ENCODE measurements around the gene POPDC3.
"Not testable (repeated sequence)": the region's sequence is repeated elsewhere in the genome, so short reads cannot be mapped to it uniquely, and the experiment has no call there.

The POPDC3 gene

DNA sequence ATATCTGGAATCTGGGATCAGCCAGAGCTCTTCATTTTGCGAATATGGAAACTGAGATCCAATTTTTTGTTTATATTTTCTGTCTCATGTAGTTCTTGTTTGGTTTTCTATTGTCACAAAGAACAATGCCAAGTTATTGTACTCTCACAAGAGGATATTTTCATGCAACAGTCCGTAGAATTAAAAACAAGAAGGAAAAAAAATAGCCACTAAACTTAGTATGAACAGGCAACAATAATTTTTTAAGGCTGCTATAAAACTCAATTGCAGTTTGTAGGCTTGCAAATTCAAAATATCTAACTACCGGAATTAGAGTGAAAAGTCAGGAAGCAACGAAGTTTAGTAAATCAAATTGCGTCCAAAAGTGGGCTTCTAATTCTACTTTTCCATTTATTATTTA lies 1.2 kb downstream of the POPDC3 start:
- no peak for DNase-seq (ENCODE audit: low read depth)
- TF ChIP-seq, protein P1, sequence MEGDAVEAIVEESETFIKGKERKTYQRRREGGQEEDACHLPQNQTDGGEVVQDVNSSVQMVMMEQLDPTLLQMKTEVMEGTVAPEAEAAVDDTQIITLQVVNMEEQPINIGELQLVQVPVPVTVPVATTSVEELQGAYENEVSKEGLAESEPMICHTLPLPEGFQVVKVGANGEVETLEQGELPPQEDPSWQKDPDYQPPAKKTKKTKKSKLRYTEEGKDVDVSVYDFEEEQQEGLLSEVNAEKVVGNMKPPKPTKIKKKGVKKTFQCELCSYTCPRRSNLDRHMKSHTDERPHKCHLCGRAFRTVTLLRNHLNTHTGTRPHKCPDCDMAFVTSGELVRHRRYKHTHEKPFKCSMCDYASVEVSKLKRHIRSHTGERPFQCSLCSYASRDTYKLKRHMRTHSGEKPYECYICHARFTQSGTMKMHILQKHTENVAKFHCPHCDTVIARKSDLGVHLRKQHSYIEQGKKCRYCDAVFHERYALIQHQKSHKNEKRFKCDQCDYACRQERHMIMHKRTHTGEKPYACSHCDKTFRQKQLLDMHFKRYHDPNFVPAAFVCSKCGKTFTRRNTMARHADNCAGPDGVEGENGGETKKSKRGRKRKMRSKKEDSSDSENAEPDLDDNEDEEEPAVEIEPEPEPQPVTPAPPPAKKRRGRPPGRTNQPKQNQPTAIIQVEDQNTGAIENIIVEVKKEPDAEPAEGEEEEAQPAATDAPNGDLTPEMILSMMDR (conservative IDR thresholded peaks at IDR 0.05; ENCODE audit: control insufficient read depth, insufficient read depth, low read depth, low read length), result no peak
- H3K4me3 ChIP-seq (ENCODE audit: control insufficient read depth, low read depth, low read length), result peak overlapping the region; percentile 61

DNA sequence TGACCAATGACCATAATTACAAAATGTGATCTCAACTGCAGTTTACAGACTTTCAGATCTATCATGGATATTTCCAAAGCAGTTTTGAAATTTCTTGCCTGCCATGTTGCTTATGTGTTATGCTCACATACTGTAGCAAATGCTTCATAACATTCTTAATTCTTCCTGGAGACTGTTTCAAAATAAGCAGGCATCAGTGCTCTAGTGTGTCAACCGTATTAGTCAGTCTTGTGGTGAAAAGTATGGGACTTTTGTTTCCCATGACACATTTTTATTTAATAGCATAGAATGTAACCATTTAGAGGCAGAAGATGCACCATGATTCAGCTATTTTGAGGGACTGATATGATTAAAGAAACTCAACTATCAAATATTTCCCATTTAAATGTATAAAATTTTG lies 1.7 kb downstream of the POPDC3 start:
- no peak overlapping the region for H3K4me3 ChIP-seq (ENCODE audit: control insufficient read depth, low read depth, low read length)
- peak; percentile 96 for DNase-seq (ENCODE audit: low read depth)
- TF ChIP-seq, protein P1 (conservative IDR thresholded peaks at IDR 0.05; ENCODE audit: control insufficient read depth, insufficient read depth, low read depth, low read length), result no peak

DNA sequence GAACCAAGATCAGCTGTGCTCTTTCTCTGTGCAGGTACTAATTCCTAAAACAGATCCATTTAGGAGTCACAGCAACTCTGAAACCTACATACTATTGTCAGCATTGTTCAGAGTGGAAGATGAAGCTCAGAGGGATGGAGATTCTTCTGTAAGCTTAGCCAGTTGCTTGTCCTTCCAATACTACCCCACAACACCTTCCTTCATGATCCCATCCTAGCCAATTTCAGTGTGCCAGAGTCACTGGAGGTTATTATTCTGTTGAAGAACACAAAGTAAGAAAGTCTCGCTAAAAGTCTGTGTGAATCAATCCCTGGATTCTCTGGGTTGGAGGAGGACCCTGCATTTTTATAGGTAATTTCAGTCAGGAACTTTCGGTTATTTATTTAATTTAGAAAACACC lies 2.3 kb downstream of the POPDC3 start:
- no peak overlapping the region for H3K4me3 ChIP-seq (ENCODE audit: control insufficient read depth, low read depth, low read length)
- TF ChIP-seq, protein P1 (conservative IDR thresholded peaks at IDR 0.05; ENCODE audit: control insufficient read depth, insufficient read depth, low read depth, low read length), result no peak
- DNase-seq (ENCODE audit: low read depth), result no peak

DNA sequence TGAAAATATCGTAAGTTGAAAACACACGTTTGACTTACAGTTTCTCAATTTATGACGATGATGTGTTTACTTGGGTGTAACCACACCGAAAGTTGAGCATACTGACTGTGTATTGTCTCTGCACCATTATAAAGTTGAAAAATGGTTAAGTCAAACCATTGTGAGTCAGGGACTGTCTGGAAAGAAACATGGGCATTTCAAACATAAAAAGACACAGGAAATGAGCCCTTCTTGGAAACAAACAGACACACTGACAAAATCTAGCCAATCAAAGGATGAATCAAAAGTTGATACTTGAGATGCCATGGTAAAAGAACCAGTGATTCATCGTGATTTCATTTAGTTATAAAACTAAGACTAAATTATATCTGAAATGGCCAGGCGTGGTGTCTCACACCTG lies 5.3 kb downstream of the POPDC3 start:
- TF ChIP-seq, protein P1 (conservative IDR thresholded peaks at IDR 0.05; ENCODE audit: control insufficient read depth, insufficient read depth, low read depth, low read length), result no peak
- H3K4me3 ChIP-seq (ENCODE audit: control insufficient read depth, low read depth, low read length), result no peak overlapping the region
- peak; percentile 96 for DNase-seq (ENCODE audit: low read depth)

DNA sequence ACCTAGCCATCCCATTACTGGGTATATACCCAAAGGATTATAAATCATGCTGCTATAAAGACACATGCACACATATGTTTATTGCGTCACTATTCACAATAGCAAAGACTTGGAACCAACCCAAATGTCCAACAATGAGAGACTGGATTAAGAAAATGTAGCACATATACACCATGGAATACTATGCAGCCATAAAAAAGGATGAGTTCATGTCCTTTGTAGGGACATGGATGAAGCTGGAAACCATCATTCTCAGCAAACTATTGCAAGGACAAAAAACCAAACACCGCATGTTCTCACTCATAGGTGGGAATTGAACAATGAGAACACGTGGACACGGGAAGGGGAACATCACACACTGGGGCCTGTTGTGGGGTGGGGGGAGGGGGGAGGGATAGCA lies 7.3 kb downstream of the POPDC3 start:
- H3K4me3 ChIP-seq (ENCODE audit: control insufficient read depth, low read depth, low read length); DNase-seq (ENCODE audit: low read depth): not testable (repeated sequence)

DNA sequence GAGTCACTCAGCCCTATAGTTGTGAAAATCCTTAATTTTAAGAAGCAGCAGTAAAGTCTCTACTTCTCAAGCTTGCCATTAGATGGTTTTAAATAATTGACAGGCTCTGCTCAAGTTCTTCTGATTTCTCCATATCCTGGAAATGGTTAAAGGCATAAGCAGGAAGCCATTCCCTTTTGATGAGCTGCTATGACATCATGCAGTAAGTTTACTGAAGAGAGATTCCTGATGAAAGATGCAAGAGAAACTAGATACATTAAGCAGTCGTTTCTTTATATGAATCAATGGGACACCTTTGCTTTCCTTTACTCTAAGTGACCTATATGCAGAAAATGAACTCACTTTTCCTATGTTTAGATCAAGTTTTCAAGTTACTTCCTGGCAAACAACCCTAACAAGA lies 9.8 kb downstream of the POPDC3 start:
- TF ChIP-seq, protein P1 (conservative IDR thresholded peaks at IDR 0.05; ENCODE audit: control insufficient read depth, insufficient read depth, low read depth, low read length), result no peak
- peak; percentile 59 for DNase-seq (ENCODE audit: low read depth)
- H3K4me3 ChIP-seq (ENCODE audit: control insufficient read depth, low read depth, low read length), result no peak overlapping the region

DNA sequence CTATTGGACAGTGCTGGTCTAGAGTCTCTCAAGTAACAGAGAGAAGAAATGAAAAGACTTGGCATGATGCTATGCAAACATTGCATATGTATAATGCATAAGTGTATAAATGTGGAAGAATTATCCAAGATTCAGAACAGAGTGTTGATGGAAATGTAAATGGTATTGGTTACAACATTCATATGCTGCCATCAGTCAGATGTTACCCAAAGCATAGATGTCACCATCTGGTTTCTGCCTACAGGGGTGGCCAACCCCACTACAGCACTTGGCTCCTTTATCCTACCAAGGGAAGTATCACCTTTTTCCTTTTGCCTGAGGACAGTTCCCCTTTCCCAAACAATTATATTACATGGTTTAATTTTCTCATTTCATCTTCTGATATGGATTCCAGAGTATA lies 11.9 kb downstream of the POPDC3 start:
- TF ChIP-seq, protein P1 (conservative IDR thresholded peaks at IDR 0.05; ENCODE audit: control insufficient read depth, insufficient read depth, low read depth, low read length), result no peak
- no peak overlapping the region for H3K4me3 ChIP-seq (ENCODE audit: control insufficient read depth, low read depth, low read length)
- no peak for DNase-seq (ENCODE audit: low read depth)
